Activated T-cell treated with anti-CD3 and anti-CD28 coated beads, Interleukin-2, amount 50 U/mL, for 48 hours (primary cell): Measurements from ENCODE around the gene GID8.

ENCODE experiments used
- DNase-seq, 2 experiments: peaks; one replicate each; pipeline ENCODE4 v3.0.0-alpha.2; 2020

The GID8 gene

DNA sequence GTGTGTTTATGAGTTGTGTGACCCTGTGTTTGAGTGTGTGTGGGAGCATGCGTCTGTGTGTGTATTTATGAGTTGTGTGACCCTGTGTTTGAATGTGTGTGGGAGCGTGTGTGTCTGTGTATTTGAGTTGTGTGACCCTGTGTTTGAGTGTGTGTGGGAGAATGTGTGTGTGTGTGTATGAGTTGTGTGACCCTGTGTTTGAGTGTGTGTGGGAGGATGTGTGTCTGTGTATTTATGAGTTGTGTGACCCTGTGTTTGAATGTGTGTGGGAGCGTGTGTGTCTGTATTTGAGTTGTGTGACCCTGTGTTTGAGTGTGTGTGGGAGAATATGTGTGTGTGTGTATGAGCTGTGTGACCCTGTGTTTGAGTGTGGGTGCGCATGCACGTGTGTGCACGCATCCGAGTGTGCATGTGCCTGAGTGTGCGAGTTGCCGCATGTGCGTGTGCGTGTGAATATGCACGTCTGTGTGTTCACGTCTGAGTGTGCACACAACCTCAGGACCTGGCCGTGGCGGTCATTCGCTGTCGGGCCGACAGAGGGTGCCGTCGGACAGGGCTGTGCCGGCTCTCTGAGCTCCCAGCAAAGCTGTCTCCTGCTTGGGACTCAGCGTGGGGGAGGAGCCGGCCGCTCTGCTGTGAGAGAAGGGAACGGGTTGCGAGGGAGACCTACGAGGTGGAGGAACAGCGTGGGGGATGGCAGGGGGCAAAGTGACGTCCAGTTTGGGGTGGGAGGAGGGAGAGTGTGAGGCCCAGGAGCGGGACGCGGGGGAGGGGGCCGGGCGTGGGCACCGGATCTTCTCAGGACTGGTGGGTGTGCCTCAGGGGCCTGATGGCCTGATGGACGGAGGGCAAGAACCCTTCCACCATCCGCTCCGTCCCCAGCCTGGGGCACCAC, 34.2 kb downstream of the GID8 start:
- DNase-seq: peak; percentile 92 to 94

DNA sequence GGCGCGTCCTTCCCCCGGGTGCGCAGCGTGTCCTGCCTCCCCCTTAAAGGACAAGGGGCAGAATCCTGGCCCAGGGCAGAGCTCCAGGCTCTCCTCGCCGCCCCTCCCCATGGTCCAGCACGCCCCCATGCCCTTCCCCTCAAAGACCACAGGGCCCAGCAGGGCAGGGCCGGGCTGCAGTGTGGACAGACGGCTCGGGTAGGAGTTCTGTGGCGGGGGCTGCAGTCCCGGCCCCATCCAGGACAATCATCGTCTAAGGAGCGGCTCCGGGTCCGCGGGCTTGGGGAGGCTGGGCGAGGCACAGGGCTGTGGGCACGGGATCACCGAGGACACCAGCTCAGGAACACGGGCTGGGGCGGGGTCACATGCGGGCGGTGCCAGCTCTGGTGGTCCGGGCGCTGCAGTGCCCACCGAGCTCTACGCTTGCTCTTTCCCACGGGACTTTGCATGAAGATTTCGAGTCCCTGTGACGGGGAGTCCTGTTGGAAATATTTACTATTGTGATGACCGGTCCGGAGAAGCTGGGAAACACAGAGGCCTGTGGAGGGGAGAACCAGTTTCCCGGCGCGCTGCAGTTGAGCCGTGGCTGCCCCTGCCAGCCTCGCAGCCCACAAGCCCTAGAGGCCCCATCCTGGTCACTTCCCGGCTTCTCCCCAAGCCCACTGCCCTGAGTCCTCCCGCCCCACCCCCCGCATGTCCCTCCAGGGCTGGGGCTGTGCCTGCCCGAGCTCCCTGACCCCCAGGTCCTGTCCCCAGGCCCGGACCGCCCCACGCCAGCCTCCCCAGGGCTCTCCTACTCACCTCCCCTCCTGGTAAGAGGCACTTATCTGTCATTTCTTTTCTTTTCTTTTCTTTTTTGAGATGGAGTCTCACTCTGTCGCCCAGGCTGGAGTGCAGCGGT, 35.1 kb downstream of the GID8 start:
- no peak for DNase-seq

DNA sequence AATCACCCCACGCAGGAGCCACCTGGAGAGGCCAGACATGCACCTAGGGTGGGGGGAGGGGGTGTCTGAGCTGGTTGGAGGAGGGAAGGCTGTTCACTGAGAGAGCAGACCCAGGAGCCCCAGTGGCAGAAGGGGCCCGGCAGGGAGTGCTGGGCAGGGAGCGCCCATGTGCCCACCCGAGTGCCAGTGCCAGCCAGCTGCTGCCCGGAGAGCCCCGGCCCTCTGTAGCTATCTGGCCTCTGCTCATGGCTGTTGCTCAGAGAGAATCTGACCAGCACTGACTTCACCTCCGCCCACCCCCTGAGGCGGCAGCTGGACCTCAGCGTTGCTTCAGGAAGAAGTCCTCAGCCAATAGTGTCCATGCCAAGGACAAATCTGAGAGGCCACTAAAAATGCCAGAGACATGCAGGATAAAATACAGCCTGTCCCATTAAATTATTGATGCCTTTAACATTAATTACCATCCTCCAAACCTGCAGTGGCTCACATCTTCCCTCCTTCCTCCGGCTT, 37.4 kb downstream of the GID8 start:
- DNase-seq: no peak

DNA sequence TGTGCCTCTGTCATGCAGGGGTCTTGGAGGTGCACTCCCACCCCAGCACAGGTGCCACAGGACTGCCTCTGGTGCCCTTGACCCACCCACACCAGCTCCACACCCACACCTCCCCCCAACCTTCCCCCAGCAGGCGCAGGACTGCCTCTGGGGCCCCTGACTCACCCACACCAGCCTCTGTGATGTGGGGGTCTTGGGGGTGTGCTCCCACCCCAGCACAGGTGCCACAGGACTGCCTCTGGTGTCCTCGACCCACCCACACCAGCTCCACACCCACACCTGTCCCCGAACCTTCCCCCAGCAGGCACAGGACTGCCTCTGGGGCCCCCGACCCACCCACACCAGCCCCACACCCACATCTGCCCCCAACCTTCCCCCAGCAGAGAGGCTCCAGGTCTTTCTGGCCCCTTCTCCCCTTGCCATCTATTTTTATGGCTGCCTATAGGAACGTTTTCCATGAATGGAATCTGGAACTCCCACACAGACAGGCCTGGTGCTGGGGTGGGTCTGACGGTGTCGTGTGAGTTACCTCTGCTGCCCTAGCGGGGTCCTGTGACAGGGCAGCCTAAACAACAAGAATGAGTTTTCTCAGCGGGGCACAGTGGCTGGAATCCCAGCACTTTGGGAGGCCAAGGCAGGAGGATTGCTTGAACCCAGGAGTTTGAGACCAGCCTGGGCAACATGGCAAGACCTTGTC, 38.0 kb downstream of the GID8 start:
- DNase-seq: no peak

DNA sequence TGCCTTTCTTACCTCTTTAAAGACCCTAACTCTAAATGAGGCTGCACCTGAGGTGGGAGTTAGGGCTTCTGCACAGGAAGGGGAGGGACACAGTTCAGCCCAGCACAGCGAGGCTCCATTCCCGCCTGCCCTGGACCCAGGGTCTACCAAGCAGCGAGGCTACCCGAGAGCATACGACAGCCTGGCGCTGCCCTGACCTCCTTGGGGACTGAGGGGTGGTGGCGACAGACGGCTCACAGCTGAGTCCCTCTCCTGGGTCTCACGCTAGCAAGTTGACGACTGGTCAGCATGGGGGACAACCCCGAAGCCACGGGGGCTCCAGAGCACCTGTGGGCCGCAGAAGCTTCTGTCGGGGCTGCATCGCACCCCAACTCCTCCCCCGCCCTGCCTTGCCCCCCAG, 38.9 kb downstream of the GID8 start:
- no peak for DNase-seq

DNA sequence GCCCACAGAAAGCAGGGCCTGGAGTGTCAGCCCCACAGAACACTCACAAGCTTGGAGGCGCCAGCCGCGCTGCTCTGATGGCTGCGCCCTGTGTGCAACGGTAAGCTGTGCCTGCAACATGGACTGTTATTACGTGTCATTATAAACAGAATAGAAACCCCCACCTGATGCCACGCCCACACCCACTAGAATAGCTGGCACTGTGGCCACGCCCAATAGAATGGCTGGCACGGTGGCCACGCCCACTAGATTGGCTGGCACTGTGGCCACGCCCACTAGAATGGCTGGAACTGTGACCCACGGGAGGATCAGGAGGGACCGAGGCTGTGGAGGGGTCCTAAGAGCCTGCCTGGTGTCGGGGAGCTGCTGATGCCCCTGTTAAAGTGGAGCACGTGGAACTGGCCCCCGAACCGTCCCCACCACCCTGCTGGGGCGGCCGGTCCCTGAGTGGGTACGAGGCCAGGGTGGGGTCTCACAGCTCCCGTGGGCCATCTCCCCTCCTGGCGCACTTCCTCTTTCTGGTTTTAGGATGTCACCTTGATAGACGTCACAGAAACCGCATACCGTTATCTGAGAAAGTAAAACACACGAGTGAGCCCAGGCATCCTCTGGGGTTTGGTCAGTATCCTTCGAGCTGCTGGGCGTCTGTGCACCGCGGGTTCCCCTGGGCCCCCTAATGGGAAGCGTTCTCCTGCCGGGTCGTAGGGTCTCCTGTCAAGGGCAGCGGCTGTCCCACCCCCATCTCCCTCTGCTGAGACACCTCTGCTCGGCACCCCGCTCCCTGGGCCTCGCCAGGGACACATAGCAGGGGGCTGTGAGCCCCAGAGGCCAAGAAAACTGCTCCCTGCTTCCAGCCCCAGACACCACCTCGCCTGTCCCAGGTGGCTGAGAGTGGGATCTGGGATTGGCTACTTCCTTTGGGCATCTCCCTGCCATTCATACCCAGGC, 39.9 kb downstream of the GID8 start:
- peak; percentile 81 to 82 for DNase-seq

DNA sequence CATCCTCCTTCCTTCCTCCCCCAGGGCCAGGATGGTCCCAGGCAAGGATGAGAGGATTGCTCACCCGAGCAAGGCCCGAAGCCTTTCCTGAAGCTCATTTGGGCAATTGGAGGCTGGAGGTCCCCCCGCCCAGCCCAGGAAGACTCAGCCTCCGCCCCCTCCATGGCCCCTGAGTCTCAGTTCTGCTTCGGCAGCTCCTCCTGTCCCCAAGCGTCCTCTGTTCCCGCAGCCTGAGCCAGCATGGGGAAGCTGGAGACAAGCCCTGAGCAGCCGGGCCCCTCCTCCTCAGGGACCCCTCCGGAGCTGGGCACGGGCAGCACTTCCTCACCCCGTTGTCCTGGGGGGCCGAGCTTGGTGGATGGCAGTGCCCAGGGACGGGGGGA, 40.6 kb downstream of the GID8 start:
- DNase-seq: no peak

DNA sequence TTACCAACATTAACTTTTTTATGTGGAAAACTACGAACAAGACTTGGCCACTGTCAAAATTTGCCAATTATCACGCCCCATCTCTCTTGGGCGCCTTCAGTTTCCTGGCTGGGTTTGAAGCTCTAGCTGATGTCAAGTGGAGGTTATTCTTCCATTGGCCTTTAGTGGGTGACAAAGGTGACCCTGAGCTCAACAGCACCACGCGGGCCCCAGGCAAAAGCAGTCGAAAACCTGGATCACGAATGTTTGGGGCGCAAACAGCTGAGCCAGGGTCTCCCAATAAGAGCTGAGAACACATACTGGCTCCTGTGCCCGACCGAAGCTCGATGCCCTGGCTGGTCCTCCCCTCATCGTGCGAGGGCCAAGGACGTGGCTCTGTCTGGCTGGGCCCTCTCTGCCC, 41.4 kb downstream of the GID8 start:
- no peak for DNase-seq

DNA sequence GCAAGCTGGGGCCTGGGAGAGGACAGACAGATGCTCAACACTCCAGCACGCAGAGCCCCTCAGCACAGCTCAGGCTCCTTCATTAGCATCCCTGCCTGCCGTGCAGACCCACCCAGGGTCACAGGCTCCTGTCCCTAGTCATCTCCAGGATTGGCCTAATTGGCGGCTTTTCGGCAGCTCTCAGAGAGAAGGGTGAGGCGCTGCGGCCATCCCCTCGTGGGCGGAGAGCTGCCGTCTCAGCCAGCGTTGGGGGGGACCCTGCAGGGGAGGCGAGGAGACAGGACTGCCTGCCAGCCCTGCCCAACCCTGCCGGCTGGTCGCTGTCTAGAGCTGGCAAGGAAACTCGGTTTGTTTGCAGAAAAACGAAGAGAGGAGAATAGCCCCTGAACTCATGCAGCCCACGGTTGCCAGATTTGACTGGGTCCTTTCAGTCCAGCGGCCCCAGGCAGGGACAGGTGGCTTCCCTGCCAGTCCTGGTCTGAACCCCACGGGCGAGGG, 42.0 kb downstream of the GID8 start:
- no peak for DNase-seq

DNA sequence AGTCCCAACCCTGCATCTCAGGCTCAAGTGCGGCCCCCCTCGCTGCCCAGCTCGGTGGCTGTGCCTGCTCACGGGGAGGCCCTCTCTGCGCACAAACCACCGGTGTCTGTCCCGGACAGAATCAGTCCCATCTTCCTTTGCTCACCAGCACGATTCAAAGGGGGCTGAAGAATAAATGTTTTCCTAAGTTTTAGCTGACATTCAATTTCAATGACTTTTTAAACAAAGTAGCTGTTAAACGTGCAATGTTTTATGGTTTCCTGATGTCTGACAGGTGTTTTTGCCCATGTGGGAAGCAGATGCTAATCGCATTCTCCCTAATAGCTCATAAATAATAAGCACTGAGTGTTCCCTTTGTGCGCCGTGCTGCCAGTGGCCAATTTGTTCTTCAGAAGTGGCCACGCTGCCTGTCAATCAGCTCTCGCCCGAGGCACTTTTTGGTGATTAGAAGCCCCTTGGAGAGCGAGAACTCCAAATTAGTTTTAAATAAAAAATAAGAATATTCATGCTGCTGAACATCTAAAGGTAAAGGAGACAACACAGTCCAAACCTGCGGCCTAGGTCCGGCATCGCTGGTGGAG, 42.5 kb downstream of the GID8 start:
- DNase-seq: no peak

DNA sequence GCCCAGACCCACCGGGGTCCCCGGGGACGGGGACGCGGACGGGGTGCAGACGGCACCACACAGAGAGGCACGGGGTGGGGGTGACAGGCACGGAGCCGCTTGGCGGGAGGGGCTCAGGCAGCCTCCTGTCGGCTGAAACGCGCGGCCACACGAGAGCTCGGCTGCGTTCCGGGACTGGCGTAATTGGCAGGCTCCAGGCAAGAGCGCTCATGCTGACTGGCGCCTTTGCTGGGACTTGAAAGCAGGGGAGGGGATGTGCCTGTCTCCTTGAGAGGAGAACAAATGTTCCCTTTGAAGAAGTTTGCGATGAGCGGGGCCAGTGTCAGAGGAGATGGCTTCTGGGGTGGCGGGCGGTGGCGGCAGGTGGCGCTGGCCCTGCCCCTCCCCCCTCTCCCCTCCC, 43.0 kb downstream of the GID8 start:
- peak in 1 of 2 experiments; percentile 49 for DNase-seq

DNA sequence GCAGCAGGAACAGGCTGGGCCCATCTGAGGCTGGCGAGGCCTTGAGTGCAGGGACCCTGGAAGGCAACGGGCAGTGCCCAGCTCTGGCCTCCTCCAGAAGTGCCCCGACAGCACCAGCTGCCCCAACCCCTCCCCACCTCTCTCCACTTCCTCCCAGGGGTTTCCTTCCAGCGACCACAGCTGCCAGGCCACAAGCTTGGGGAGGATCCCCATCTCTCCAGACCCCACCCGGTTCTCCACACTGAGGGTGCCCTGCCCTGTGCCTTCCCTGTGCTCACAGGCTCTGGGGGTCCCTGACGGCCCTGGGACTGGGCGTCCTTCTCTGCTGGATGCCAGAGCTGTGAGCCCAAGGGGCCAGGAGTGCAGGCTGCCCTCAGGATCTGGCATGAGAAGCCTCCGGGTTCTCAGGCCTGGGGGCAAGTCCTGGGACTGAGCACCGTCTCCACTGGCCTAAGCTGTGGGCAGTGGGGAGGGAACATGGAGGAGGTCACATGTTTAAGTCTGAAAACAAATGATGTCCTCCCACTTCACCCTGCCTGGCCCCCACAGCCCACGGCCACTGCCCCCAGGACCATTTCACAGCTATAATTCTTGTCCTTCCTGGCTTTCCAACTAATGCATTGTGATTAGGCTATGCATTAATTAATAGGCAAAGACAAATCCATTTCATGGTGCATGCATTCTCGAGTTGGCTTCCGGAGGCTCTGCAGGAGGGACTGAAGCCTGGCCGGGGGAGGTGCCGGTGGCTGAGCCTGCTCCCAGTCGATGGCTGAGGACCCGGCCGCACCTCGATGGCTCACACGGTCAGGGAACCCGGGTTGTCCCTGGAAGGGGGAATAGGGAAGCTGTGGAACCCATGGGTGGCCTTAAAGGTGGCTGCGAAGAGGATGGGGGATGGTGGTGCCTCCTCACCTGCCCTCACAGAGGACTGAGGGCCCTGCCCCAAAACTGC, 44.5 kb downstream of the GID8 start:
- no peak for DNase-seq

DNA sequence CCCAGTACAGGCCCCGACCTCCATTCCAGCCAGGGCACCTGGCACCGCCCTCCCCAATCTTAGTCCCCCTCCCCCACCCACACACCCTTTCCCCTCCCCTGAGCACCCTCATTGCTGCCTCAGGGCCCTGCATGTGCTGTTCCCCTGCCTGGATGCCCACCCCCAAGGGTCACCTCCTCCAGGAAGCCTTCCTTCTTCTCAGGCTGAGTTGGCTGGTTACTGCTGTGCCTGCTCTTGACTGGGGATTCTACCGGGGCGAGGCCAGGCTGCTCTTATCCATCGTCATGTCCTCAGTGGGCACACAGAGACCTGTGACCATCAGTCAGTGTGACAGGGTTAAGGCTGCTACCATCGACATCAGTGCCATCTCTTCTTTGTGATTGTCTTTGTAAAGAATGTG, 45.3 kb downstream of the GID8 start:
- no peak for DNase-seq

DNA sequence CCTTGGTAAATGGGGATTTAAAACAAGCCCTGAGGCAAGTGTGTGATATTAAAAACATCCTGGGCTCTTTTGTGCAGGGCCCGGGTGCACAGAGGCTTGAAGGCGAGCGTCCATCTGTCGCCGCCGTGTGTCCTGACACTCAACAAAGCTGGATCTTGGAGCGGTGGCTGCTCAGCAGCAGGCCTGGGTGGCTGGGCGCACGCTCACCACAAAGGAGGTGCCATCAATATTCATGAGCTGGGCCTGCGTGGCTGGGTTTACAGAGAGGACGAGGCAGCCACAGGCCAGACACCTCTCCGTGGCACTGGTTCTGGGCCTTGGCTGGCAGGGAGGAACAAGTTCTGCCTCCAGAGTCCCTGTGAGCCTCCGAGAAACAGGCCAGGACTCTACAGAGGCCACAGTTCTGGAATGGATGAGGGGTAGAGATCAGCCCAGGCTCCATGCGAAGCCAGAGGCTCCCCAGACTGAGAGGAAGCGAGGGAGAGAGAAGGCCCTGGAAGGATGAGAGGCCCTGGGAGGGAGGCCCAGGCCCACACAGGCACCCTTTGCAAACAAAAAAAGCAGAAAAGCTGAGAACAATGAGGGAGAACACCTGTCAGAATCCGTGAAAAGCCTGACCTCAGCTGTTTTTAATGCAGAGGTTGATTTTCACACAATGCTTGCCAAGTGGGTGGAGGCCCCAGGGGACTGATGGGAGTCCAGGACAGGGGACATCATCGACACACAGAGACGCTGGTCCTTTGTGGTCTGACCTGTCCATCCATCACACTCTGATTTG, 46.9 kb downstream of the GID8 start:
- DNase-seq: no peak

DNA sequence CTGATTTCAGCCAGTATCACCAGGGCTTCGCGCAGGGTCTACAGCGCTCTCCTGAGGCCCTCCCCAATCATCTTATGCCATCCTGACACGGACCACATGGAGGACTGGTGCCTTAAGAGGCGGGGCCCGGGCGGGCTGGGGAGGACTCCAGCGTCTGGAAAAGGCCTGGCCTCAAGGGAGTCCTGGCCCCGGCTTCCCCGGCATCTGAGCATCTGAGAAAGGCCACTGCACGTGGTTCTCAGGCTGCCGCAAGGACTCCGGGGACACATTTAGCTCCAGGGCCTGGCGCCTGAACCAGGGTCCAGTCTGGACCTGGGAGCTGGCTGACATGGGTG, 47.5 kb downstream of the GID8 start:
- DNase-seq: no peak

DNA sequence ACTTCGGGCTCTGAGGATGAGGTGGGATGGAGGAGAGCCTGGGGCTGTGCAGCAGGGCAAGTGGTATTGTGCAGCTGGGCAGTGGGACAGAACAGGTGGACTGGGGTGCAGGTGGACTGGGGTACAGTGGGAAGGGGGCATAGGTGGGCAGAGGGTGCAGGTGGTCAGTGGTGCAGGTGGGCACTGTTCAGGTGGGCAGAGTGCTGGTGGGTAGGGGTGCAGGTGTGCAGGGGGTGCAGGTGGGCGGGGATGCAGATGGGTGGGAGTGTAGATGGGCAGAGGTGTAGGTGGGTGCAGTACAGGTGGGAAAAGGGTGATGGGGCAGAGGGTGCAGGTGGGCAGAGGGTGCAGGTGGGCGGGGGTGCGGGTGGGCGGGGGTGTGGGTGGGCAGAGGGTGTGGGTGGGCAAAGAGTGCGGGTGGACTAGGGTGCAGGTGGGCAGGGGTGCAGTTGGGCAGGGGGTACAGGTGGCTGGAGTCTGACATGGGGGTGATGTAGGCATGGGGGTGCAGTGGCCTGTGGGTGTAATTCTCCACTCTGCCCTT, 48.4 kb downstream of the GID8 start:
- DNase-seq: no peak

DNA sequence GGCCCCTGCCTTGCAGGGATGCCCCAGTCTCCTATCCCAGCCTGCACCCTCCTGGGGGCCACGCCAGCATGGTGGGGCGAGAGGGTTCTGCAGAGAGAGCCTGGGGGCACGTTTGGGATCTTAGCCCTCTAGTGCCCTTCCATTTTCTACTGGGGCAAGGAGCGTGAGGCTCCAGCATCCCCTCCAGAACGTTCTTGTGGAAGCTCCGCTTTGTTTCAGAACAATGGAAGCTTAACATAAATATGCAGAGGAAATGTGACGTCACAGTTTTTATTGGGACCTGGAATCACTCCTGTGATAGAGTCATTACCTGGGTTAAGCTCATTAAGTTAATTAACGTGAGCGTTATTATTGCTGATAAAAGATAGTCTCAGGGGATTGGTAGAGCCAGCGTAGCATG, 49.2 kb downstream of the GID8 start:
- no peak for DNase-seq

DNA sequence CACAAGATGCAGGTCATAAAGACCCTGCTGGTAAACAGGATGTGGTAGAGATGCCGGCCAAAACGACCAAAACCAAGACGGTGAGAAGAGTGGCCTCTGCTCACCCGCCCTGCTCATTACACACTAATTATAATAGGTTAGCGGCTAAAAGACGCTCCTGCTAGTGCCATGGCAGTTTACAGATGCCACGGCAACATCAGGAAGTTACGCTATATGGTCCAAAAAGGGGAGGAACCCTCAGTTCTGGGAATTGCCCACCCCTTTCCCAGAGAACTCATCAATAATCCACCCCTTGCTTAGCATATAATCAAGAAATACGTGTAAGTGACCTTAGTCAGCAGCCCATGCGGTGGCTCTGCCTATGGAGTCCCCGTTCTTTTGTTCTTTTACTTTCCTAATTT, 51.3 kb downstream of the GID8 start:
- DNase-seq: no peak

DNA sequence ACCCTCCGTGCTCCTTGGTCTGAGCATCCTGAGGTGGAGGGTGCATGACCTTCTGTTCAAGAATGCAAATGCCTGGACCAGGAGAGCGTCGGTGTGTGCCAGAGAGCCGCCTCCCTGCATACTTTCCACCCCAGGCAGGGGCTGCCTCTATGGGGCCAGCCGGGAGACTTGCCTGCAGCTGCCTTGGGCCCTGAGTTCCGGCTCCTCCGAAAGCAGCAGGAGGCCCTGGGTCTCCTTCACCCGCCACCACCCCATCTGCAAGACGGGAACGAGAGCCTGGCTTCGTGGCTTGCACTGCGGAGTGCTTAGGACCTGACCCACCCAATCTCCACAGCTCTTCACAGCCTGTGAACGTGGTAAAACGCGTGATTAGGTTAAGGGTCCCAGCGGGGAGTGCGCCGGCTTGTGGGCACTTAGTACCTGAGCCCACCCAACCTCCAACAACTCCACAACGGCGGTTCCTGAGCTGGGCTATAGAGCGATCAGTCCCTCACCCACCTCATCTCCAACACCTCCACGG, 52.4 kb downstream of the GID8 start:
- DNase-seq: no peak
